ENCODE results near the gene AKR1C2.
"Not testable (repeated sequence)": the region's sequence is repeated elsewhere in the genome, so short reads cannot be mapped to it uniquely, and the experiment has no call there.

The AKR1C2 gene

GRCh38 chr10:5023177-5023805 lies 19.6 kb upstream of the AKR1C2 start:
- DNase-seq, result no peak

GRCh38 chr10:5021624-5022290 lies 18.1 kb upstream of the AKR1C2 start:
- DNase-seq, result not testable (repeated sequence)

GRCh38 chr10:5019770-5020612 lies 16.3 kb upstream of the AKR1C2 start:
- not testable (repeated sequence) for DNase-seq

- DNase-seq, result not testable (repeated sequence)
These were observed 15.1 kb upstream of the AKR1C2 start for GRCh38 chr10:5018671-5019277.

- DNase-seq, result no peak
These were observed 14.5 kb upstream of the AKR1C2 start for GRCh38 chr10:5018134-5018533.

- no peak for DNase-seq
These were observed 11.3 kb upstream of the AKR1C2 start for GRCh38 chr10:5014936-5015335.

- DNase-seq, result not testable (repeated sequence)
These were observed 10.7 kb upstream of the AKR1C2 start for GRCh38 chr10:5014200-5014910.

GRCh38 chr10:5013385-5013784 lies 9.7 kb upstream of the AKR1C2 start:
- no peak for DNase-seq

- no peak for DNase-seq
These were observed 8.9 kb upstream of the AKR1C2 start for GRCh38 chr10:5012595-5012994.

- DNase-seq, result not testable (repeated sequence)
These were observed 7.7 kb upstream of the AKR1C2 start for GRCh38 chr10:5011392-5011791.

- not testable (repeated sequence) for DNase-seq
These were observed 6.4 kb upstream of the AKR1C2 start for GRCh38 chr10:5010043-5010442.

GRCh38 chr10:5008857-5009548 lies 5.3 kb upstream of the AKR1C2 start:
- DNase-seq, result not testable (repeated sequence)

GRCh38 chr10:5004501-5004900 lies 844 bp upstream of the AKR1C2 start:
- DNase-seq, result not testable (repeated sequence)

GRCh38 chr10:5004030-5004385 lies 351 bp upstream of the AKR1C2 start:
- DNase-seq, result not testable (repeated sequence)

GRCh38 chr10:5002013-5002727 lies 1.5 kb downstream of the AKR1C2 start:
- no peak for DNase-seq

GRCh38 chr10:4998671-4999070 lies 5.0 kb downstream of the AKR1C2 start:
- no peak for DNase-seq

- DNase-seq, result not testable (repeated sequence)
These were observed 9.4 kb downstream of the AKR1C2 start for GRCh38 chr10:4994260-4994659.

- not testable (repeated sequence) for DNase-seq
These were observed 11.1 kb downstream of the AKR1C2 start for GRCh38 chr10:4992564-4992963.

GRCh38 chr10:4991463-4991862 lies 12.2 kb downstream of the AKR1C2 start:
- not testable (repeated sequence) for DNase-seq

GRCh38 chr10:4990217-4990616 lies 13.4 kb downstream of the AKR1C2 start:
- no peak for DNase-seq

GRCh38 chr10:4988000-4988641 lies 15.5 kb downstream of the AKR1C2 start:
- not testable (repeated sequence) for DNase-seq

All from NCI-H1694 treated with DMSO at 0.1 percent for 48 hours (cell line).